Measurements from ENCODE around the gene KLK12.

DNA sequence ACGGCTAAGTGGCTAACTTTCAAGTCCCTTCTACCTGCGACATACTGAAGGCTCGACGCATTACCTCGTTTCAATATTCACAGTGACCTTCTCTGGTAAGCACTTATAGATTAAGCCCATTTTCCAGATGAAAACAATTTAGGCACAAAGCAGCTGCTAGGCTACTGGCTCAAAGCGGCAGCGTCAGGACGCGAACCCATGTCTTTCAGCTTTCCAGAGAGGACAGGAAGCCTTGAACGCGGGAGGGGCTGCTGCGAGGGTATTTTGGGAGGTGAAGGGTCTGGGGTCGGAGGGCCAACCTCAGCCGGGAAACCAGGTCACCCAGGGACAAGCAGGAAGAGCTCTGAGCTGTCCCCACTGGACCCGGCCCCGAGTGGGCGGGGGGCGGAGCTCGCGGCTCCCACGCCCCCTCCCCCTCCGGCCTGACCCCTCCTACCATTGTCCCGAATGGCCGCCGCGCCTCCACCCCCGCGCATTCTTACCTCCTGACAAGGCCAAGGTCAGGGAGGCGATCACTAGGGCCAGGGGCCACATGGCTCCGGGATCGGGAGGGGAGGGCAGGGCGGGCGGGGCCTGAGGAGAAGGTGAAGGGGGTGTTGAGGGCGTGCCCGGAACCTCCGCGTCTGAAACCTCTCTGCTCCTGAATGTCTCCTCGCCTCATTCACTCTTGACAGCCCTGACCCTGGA is 29.9 kb upstream of the KLK12 start, which contains the start of gene KLK13:
- TF ChIP-seq EZH2 (optimal IDR thresholded peaks at IDR 0.05; ENCODE audit: low read depth, low read length) (no peak), EZH2phosphoT487 (IDR thresholded peaks at IDR 0.05; ENCODE audit: low read length) (no peak)
- TF ChIP-seq, protein P1, sequence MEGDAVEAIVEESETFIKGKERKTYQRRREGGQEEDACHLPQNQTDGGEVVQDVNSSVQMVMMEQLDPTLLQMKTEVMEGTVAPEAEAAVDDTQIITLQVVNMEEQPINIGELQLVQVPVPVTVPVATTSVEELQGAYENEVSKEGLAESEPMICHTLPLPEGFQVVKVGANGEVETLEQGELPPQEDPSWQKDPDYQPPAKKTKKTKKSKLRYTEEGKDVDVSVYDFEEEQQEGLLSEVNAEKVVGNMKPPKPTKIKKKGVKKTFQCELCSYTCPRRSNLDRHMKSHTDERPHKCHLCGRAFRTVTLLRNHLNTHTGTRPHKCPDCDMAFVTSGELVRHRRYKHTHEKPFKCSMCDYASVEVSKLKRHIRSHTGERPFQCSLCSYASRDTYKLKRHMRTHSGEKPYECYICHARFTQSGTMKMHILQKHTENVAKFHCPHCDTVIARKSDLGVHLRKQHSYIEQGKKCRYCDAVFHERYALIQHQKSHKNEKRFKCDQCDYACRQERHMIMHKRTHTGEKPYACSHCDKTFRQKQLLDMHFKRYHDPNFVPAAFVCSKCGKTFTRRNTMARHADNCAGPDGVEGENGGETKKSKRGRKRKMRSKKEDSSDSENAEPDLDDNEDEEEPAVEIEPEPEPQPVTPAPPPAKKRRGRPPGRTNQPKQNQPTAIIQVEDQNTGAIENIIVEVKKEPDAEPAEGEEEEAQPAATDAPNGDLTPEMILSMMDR (IDR thresholded peaks at IDR 0.05; ENCODE audit: low read length): no peak
